SU-DHL-6 (cell line): ENCODE measurements around the gene MYOG.

ENCODE experiments used
- CTCF ChIP-seq: fragments of 200-600 bp; sonication (generic); IDR thresholded peaks from one replicate; pipeline ENCODE4 v1.5.1; 2017; ENCODE audit warnings: antibody characterized with exemption, mild to moderate bottlenecking, low read length, moderate library complexity; ENCODE audit not compliant: insufficient read depth, poor library complexity, severe bottlenecking
- EZH2phosphoT487 ChIP-seq: fragments of 200-600 bp; sonication (generic), shearing (Covaris generic); conservative IDR thresholded peaks from 2 replicates; pipeline ENCODE4 v1.6.1; 2018; ENCODE audit warnings: mild to moderate bottlenecking, antibody characterized with exemption, low read length, moderate library complexity, mixed read lengths

DNA sequence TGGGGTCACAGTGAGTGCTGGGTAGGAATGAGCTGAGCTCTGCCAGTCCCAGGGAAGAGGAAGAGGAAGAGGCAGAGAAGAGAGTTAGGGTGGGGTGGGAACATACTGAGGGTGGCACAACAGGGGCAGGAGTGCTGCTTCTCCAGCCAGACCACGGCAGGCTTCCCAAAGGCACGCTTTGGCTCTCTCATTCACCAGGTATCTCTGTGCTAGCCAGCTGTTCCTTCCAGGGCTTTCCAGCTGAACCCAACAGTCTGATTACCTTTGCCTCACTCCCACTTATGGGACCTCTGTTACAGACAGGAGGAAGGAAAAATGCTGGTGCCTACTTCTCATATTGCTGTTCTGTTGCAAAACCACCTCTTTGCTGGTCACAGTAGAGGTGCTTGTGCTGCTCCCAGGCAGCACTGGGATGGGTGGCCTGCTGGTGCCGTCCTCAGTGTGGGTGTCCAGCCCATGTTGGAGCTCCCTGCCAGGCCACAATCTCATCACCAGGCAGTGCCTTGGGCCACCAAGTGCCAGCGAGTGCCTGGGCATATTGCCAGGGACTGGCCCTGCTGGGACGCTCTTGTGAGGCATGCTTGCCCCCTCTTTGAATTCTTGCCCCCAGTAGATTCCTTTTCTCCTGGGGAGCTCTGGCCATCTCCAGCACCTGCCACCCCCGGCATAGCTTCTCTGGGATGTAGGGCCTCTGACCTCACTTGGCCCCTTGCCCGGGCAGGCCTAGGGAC, 43.9 kb upstream of the MYOG start:
- TF ChIP-seq CTCF (no peak), EZH2phosphoT487 (no peak)
